GM18909 (cell line): ENCODE measurements around the gene MPC2.
A peak's percentile ranks its signal among the peaks of the same experiment; 100 is the strongest.
"Not testable (repeated sequence)": the region's sequence is repeated elsewhere in the genome, so short reads cannot be mapped to it uniquely, and the experiment has no call there.

ENCODE experiments used
- ATAC-seq: cut with Tn5 transposase; IDR thresholded peaks from one replicate; pipeline ENCODE4 v1.9.1; 2021; ENCODE audit warnings: mild to moderate bottlenecking; ENCODE audit not compliant: unreplicated experiment, poor library complexity

The MPC2 gene

DNA sequence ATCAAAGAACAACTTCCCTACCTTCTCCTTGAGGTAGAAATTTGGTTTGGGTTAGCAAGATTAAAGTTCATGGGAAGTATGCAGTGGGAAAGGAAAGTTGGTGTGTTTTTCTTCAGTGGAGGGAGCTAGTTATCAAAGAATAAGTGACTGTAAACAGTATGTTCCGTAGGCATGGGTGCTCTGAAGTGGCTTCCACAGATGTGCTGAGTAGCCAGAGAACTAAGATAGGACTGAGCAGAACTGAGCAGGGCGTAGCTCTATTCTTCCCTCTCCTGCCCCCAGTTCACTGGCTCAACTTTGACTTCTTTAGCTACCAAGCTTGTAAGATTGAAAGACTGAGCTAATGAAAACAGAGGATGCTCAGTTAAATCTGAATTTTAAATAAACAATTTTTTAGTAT, 26.3 kb downstream of the MPC2 start:
- no peak for ATAC-seq

DNA sequence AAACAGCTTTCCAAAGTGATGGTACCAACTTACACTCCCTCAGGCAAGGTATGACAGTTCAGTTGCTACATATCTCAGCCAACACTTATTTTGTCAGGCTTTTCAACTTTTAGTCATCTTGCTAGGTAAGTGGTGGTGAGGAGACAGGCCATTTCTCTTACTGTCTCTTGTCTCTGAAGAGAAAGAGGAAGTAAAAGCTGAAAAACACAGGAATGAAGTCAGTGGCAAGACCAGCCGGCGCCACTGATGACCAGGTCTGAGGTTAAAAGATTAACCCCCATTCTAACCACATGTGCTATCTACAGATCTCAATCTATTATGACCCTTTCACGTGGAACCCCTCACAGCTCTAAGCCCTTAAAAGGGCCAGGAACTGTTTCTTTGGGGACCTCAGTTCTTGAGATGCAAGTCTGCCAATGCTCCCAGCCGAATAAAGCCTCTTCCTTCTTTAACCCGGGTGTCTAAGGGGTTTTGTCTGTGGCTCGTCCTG, 27.1 kb downstream of the MPC2 start:
- ATAC-seq: no peak

DNA sequence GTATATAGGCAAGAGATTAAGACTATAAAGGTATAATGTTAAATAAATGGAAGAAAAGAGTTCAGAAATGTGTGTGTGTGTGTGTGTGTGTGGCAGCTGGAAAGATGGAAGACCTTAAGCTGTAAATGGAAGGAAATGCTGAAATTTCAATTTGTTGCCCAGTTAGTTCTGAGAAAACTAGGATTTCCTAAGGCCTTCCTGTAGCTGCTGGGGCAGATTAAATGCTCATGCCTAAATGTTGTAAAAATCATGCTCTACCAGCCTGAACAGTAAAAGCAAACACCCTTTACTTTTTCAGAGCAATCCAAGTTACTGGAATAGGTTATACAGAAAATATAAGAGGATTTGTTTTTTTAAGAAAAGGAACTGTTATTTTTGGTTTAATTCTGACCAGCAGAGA, 31.2 kb downstream of the MPC2 start:
- ATAC-seq: no peak

DNA sequence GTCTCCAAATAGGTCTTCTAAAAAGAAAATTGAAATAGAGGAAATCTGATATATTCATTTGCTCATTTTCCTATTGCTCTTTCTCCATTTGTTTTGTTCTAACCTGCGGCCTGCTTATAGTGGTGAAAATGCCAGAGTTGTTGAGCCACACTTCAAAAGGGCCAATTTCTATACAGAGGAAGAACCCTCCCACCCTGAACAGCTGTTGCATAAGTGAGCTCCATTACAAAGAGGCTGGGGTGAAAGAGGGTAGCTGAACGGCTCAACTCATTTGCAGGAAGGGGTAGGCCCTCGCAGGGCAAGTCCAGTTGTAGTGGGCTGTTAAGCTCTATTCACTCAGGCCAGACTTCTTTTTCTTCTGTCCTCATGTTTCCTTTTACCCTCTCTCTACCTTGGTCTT, 31.7 kb downstream of the MPC2 start:
- no peak for ATAC-seq

DNA sequence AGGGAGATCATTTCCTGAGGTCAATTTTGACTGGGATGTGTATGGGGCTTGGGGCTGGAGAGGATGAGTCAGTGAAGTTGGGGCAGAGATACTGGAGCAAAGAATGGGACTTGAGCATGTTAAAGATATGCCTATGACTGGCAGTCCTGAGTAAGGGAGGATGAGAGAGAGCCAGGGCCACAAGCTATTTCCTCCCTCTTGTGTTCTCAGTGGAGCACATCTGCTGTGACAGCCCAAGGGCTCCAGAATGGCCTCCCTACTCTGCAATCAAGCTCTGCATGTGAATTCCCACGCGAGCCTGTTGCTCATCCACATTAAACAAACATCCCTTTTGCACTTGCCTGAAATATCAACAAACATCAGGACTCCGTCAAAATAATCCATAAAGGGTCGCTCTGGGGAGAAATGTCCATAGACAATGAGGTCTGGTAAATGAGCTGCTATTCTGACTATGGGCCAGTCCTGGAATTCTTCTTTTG, 32.2 kb downstream of the MPC2 start:
- ATAC-seq: no peak

DNA sequence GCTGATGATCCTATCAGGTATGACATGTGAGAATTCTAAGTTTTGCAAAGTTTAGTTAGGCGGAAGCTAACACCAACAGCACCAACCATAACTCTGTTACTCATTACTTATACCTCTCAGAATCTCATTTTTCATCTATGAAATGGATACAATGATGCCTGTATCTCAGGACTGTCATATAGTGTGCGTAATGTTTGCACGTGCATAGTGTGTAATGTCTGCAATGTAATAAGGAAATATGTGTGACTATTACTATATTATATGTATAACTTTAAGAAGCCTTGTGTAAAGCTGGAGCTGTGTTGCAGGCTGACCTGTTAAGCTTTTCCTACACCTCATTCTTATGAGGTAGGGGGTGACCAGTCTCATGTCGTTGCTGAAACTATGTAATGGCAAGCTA, 36.0 kb downstream of the MPC2 start:
- no peak for ATAC-seq

DNA sequence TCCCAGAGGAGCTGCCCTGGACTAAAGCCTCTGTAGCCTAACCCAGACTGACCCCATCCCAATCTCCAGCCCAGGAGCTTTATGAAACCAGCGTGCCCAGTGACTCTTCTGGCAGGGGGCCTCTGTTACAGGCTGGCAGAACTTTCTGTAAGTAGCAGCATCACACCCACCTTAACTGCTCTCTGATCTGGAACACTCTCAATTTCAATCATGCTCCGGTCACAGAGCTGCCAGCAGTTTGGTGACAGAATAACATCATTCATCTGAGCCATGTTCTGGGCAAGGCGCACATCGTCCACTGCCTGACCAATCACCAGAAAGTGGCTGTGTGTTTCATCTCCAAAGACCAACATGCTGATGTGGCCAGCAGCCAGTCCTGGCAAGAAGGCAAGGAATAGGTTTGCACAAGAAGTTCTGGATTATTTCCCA, 37.6 kb downstream of the MPC2 start:
- ATAC-seq: peak; percentile 91

DNA sequence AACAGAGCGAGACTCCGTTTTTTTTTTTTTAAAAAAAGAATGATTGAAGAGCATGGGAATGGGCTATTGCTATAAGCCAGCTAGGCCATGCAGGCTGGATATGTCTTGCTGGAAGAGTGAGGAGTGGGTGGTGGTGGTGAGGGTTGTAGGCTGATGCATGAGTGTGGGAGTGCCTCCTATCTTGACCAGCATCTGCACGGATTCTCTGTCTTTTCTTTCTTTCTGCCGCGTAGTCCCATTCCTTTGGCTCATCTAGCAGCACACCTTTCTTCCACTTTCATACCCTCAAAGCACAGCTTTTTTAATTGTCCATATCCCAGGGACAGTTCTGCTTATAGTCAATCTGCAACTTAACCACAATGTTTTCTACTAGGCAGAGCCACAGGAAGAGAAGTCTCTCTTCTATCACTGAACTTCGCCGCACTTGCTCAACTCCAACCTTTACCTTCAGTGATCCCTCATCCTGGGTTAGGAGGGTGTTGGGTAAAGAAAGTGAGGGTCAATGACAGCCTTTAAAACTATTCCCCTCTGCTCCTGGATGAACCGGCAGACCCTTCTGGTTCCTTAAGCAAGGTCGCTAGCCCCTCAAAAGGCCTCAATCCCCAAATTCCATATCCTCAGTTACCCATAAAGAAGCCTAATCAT, 38.2 kb downstream of the MPC2 start:
- peak; percentile 5 for ATAC-seq

DNA sequence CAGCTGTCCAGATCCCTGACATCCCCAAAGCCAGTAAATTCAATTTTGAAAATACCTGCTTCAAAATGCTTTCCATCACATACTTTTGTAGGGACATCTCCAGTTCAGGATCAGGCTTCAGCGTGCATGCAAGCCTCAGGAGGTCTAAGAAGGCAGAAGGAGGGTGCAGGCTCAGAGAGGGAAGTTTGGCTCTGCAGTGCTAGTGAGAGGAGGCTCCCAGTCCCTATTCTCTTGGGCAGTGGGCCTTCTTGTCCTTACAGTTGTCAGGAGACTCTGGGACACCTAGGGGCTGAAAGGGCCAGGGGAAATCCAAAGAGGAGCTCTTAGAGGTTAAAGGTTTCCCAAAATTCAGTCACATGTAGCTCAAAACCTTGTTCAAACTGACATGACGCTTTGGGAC, 43.1 kb downstream of the MPC2 start:
- no peak for ATAC-seq

DNA sequence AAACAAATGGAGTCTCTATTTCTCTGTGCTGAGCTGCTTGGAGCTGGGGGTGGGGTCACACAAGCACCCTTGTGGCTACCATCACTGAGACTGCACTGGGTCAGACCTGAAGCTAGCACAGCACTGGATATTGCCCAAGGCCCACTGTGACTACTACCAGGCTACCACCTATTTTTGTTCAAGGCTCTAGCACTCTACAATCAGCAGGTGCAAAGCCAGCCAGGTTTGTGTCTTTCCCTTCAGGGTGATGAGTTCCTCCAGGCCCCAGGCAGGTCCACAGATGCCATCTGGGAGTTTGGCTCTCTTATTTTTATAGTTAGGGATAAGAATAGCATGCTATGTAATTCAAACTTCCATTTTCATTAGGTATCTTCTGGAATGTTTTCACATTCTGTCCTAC, 46.5 kb downstream of the MPC2 start:
- no peak for ATAC-seq

DNA sequence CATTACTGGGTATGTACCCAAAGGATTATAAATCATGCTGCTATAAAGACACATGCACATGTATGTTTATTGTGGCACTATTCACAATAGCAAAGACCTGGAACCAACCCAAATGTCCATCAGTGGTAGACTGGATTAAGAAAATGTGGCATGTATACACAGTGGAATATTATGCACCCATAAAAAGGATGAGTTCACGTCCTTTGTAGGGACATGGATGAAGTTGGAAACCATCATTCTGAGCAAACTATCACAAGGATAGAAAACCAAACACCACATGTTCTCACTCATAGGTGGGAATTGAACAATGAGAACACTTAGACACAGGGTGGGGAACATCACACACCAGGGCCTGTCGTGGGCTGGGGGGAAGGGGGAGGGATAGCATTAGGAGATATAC, 49.7 kb downstream of the MPC2 start:
- not testable (repeated sequence) for ATAC-seq

DNA sequence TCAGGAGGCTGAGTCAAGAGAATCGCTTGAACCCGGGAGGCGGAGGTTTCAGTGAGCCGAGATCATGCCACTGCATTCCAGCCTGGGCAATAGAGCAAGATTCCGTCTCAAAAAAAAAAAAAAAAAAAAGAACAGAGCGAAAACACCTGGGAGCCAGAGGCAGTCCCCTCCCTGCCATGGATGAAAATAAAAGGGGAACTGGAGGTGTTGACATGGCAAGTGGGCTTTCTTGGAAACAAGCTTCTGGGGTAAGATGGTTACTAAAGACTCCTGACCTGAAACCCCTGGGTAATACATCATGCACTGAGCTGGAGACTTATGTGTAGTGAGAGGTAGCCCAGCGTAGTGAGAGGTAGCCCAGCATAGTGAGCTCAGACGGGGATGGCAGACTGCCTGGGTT, 54.5 kb downstream of the MPC2 start:
- ATAC-seq: no peak

DNA sequence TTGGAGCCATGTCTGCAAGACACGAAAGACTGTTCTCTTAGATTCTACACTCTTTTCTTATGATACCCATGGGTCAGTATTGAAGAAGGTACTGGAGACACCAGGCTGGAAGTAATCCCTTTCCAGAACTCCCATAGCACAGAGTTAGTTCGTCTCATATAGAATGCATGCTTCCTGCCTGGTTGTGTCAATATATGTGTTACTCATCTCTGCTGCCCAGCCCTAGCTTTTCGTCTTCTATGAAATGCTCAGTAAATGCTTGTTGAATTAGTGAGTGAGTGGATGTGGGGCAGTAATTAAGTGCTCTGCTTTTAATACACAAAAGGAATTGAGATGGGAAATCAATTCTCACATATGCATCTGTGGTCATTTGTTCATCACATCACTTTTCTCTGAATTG, 55.1 kb downstream of the MPC2 start:
- no peak for ATAC-seq

DNA sequence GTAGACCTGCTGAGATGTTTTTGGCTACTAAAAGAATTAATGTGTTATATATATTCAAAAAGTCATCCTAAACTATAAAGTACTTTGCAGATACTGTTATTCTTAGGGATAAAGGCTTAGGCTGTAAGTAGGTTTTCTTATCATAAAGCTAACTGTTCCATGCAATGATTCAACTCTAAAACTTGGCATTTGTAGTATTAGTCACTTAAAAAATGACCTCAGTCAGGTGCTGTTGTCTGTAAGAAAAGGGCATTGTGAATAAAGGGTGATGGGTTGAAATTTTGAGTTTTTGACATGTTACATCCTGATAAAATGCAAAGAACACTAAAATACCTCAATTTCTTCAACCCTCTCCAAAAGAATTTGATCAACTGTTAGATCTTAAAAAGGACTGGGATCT, 55.8 kb downstream of the MPC2 start:
- no peak for ATAC-seq

DNA sequence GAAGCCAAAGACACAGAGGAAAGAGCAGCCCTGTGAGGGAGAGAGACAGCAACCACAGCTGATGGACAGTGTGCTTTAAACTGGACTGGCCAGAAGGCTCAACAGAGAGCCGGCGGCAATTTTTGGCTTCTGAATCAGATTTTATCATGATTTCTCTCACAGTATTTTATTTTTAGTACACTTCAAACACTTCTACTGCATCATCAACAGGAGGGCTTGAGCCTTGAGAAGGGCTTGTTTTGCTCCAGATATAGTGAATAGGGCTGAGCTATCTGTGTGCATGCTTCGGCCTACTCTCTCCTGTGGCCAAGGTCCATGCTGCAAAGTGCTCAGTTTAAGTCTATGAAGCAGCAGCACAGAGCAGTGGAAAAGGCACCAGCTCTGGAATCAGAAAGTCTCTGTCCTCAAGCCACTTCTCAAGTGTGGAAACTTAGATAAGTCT, 56.3 kb downstream of the MPC2 start:
- no peak for ATAC-seq

DNA sequence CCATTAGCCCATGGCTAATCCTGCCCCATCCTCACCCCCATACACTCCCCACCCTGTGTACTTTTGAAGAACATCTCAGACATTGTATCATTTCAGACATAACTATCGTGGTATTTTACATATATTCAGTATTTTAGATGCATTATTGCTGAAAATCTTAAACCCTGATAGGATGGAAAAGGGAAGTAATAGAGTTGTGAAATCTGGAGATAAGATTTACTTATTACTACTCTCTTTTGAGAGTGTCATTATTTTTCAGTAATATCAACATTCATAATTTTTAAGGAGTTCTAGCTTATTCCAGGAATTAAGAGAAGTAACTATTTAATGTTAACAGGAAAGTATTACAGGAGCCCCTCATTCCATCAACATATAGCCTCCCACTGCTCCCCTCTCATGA, 57.4 kb downstream of the MPC2 start:
- ATAC-seq: no peak

DNA sequence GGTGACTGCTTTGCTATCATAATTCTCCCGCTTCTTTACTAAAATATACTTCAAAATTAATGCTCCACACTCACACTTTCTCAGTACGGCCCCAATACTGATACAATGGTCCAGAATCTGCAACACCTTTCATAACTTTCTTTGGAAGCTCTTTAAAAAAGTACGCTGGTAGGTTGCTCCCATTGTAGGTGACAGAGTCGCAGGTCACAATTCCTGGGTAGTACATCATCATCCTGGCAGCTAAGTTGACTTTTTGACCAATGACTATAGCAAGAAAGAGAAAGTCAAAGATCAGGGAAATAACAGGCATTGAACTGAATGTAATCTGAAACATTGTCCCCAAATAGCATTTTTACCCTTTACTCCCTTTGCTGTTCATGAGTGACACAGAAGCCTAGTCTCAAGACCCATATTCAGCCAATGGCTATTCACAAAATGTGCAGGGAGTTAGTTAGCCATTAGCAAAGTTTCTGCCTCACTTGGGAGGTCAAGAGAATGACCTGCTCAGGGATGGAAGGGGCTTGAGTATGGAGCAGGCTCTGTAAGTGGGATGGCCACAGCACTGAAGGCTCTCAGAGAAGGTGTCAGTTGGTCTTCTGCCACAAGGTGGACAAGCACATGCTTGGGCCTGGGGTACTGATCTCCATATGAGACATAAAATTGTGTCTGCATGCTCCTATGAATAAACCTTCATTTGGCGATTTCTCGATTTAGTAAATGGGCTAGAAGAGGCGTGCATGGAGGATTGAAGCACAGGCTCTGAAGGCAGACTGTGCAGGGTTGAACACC, 58.3 kb downstream of the MPC2 start:
- no peak for ATAC-seq

DNA sequence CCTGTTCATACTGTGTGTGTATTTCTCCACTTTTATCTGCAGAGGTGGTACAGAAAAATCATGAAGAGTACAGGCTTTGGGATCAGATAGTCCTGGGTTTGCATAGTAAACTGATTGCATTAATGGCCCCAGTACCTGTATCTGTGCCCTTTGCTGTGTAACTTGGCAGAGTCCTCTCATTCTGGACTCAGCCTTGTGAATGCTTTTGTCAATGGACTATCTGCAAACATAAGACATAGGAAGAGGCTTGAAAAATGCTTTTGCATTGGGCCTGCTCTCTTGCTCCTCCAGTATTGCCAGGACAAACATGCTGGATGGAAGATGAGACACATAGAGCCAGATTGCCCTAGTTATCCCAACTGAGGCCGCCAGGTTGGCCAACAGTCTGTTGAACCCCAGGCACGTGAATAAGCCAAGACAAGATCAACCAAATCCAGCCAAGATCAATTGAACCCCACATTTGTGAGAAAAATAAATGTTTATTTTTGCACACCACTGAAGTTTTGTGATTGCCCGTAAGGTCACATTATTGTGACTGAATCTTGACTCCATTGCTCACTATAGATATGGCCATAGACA, 60.2 kb downstream of the MPC2 start:
- no peak for ATAC-seq

DNA sequence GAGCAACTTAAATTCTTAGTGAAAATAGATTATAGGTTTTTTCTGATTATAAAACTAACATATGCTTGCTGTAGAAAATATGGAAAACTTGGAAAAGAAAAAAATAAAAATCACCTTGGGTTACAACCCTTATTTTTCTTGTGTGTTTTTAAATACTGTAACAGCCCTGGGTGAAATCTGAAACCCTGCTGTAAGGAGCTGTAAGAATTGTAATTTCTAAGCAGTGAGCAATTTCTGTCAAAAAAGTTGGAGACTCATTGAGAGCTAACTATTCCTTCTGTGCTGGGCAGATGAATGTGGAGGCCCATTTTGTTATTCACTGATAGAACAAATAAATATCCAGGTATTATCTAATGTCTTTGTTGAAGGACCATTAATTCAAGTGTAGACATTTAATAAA, 65.5 kb downstream of the MPC2 start:
- no peak for ATAC-seq

DNA sequence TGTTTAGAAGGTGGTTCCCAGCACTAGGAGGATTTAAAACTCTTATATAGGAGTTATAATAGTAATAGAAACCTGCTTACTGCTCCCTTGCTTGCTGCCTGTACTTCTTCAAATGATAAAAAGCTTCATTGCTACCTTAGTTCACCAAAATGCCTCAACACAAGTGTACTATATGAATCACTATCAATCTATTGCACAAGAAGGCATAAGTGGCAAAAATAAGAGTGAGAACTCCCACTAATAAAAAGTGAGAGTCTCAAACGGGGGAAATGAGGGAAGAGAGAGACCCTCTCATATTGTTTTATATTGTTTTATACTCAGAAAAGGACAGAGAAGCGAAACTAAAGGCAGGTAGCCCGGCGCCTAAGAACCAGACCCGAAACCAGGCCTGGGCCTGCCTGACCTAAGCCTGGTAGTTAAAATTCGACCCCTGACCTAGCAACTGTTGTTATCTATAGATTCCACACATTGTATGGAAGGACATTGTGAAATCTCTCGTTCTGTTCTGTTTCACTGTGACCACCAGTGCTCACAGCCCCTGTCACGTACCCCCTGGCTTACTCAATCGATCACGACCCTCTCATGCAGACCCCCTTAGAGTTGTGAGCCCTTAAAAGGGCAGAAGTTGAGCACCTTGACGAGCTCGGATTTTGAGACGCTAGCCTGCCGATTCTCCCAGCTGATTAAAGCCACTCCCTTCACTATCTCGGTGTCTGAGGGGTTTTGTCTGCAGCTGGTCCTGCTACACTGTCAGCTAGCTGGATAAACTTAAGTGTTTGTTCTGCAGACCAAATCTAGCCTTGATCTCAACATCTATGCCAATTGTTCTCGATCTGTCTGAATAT, 67.5 kb downstream of the MPC2 start:
- ATAC-seq: not testable (repeated sequence)
